NCI-H526 (cell line): ENCODE results near the gene ADGRL3.

Experiments used
- DNase-seq, 2 experiments: peaks; one replicate each; lab custom pipeline; 2025; lab: John Stamatoyannopoulos, UW

The ADGRL3 gene

DNA sequence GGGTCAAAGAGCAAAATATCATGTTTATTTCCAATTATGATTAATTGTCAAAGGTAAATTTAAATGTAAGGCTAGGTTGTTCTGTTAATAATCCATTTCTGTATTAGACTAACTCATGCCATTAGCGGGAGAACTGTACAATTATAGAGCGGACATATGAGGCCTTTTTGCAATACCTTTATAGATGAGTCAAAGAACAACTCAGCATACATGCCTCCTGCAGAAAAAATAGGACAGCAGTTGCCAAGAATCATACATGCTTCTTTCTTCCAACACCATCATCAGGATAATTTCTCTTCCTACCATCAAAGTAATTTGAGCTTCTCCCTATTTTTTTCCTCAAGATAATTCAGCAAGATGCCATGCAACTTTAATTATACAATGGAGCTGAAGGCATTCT lies 917.8 kb downstream of the ADGRL3 start:
- no peak for DNase-seq

DNA sequence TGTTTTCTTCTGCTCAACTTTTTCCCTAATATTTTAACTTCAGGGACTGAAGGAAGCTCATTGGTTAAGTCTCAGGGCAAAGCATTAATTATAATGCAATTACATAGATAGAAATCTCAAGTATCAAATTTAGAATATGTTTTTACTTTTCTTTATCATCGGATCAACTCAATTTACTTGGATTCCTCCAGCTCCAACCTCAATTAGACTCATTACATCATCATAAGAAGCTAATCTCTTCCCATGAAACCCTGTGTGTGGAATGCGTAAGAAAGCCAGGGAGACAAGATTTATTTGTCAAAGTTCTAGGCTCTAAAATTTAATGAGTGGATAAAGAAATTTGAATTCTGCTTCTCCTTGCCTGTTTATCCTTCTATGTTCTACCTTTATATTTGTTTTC lies 918.4 kb downstream of the ADGRL3 start:
- DNase-seq, result no peak

DNA sequence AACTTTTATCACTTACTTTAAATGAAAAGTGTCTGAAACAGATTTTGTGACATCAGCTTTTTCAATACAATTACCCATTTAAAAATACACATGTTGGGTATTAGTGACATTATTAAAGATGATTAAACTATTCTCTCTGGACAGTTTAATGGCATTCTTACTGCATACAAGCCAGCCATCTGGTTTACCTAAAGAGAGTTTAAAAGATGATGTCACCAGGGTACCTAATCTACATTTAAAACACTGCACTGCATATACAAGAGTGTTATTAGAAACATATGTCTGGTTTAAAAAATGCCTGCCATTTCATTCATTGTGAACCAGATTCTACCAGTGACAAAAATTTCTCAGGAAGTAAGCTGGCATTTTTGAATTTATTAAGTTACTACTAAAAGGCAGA lies 919.1 kb downstream of the ADGRL3 start:
- no peak for DNase-seq

DNA sequence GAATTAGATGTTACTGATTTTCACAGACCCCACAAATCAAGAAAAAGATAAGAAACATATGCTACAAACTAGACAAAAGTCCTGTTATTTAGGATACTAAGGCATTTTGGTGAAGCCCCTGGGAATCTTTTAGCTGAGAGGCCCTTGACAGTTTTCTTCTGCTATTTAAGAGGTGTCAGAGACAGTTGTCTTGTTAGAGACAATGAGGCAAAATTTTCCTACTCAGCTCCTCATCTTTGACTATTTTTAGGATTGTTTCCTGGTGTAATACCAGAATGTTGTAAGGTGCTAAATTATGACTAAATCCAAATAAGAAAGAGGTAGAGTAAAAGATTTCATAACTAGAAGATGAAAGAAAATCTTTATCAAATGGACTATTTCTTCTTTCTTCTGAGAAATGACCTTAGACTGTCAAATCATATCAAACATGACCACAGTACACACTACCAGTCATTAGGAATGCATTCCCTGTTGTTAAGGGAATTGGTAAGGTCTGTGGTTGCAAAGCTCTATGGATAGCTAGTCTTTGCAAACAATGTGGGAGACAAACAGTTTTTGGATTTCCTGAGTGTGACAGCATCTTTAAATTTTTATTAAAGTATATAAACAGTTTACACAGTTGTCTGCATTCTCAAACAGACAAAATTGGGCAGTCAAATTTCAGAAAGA lies 926.1 kb downstream of the ADGRL3 start:
- DNase-seq, result no peak
